ENCODE measurements around the gene BCAR1. TPM values are rescaled to one million over a fixed set of nuclear protein-coding genes. Genes with fewer than 3 reads are reported as not detected.

Gene BCAR1
- polyA plus RNA-seq, 1 donor (not counting 4 experiments of a cell fraction or from before 2014, with no cell fraction given) = 17.8 TPM

DNA sequence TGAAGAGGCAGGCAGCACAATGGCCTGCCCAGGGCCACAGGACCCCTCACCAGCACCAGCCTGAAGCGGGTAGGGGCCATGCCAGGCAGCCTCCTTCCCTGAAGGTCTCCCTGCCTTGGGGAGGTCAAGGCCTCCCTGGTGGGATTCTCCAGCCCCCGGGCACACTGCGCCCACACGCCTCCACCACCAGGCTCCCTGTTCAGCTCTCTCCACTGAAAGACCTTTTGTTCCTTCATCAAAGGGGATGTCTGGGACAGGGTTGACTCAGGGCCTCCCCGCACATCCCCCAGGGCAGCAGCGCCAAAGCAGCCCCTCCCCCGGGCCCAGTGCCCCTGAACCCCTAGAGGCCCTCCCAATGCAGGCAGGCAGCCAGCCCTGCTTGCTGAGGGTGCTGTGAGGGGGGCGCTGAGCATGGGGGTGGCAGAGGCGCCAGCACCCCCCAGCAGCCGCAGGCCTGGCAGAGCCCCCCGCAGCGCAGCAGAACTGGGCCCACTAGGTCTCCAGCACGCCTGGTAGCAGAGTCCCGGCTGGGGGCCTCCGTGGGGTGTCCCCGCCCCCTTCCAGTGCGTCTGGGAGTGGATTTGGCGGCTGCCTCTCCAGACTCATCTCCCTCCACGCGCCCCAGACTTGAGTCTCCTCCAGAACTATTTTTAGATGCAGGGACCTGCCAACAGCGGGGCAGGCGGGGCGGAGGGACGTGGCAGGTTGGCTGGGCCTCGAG, 13.1 kb downstream of the BCAR1 start:
- H3K27ac ChIP-seq (ENCODE audit: control insufficient read depth, insufficient read depth, low read length) = peak overlapping the region; percentile 40
- H3K79me2 ChIP-seq (ENCODE audit: control insufficient read depth, insufficient read depth, low read length) = peaks cover 90% of the 10 kb centered on the region
- peaks cover 27% of the 10 kb centered on the region for H3K4me1 ChIP-seq (ENCODE audit: control insufficient read depth, extremely low read depth, insufficient read depth, low read length)
- H4K20me1 ChIP-seq (ENCODE audit: control insufficient read depth, extremely low read depth, insufficient read depth, low read length) = peaks cover 12% of the 10 kb centered on the region
- no peaks in the 10 kb centered on the region for H3K9me1 ChIP-seq (ENCODE audit: control insufficient read depth, extremely low read depth, insufficient read depth, low read length)
- dilution Hi-C loops (cut with MboI; ENCODE audit: extremely low pct_ligation_motif_present, low sequenced_read_pairs) = loop anchor here (25.0 kb wide), 1 partner anchor 149 kb away; no protein-coding TSS in a partner anchor
- H3K27me3 ChIP-seq (ENCODE audit: control insufficient read depth, extremely low read depth, insufficient read depth, low read length) = no peaks in the 10 kb centered on the region
- FAIRE-seq (no peak), DNase-seq (ENCODE audit: low read depth, low spot score) (no peak)
- TF ChIP-seq, protein P1, sequence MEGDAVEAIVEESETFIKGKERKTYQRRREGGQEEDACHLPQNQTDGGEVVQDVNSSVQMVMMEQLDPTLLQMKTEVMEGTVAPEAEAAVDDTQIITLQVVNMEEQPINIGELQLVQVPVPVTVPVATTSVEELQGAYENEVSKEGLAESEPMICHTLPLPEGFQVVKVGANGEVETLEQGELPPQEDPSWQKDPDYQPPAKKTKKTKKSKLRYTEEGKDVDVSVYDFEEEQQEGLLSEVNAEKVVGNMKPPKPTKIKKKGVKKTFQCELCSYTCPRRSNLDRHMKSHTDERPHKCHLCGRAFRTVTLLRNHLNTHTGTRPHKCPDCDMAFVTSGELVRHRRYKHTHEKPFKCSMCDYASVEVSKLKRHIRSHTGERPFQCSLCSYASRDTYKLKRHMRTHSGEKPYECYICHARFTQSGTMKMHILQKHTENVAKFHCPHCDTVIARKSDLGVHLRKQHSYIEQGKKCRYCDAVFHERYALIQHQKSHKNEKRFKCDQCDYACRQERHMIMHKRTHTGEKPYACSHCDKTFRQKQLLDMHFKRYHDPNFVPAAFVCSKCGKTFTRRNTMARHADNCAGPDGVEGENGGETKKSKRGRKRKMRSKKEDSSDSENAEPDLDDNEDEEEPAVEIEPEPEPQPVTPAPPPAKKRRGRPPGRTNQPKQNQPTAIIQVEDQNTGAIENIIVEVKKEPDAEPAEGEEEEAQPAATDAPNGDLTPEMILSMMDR (optimal IDR thresholded peaks at IDR 0.05 in 1 of 3, IDR thresholded peaks at IDR 0.05 in 1 of 3, conservative IDR thresholded peaks at IDR 0.05 in 1 of 3; ENCODE audit: extremely low read depth in 1 of 3, insufficient read depth in 2 of 3, low read length in 3 of 3) = no peak
- no peak for TF ChIP-seq EZH2 (IDR thresholded peaks at IDR 0.05; ENCODE audit: low read length)
- peak overlapping the region; percentile 17 for H3K4me2 ChIP-seq (ENCODE audit: control insufficient read depth, extremely low read depth, insufficient read depth, low read depth, low read length)
- peaks cover 50 to 63% of the 10 kb centered on the region in 2 experiments for H3K36me3 ChIP-seq (ENCODE audit: control insufficient read depth in 2 of 2, extremely low read depth in 1 of 2, insufficient read depth in 2 of 2, low read length in 2 of 2)
- H2AFZ ChIP-seq (ENCODE audit: control insufficient read depth, low read length) = no peak overlapping the region
- H3K9me3 ChIP-seq (ENCODE audit: control insufficient read depth, low read depth, low read length) = no peaks in the 10 kb centered on the region
- no peak overlapping the region for H3K4me3 ChIP-seq (ENCODE audit: control insufficient read depth in 2 of 3, extremely low read depth in 1 of 3, insufficient read depth in 2 of 3, low read depth in 1 of 3, low read length in 3 of 3)
- H3K9ac ChIP-seq (ENCODE audit: control insufficient read depth, extremely low read depth, insufficient read depth, low read length) = peak overlapping the region; percentile 41

DNA sequence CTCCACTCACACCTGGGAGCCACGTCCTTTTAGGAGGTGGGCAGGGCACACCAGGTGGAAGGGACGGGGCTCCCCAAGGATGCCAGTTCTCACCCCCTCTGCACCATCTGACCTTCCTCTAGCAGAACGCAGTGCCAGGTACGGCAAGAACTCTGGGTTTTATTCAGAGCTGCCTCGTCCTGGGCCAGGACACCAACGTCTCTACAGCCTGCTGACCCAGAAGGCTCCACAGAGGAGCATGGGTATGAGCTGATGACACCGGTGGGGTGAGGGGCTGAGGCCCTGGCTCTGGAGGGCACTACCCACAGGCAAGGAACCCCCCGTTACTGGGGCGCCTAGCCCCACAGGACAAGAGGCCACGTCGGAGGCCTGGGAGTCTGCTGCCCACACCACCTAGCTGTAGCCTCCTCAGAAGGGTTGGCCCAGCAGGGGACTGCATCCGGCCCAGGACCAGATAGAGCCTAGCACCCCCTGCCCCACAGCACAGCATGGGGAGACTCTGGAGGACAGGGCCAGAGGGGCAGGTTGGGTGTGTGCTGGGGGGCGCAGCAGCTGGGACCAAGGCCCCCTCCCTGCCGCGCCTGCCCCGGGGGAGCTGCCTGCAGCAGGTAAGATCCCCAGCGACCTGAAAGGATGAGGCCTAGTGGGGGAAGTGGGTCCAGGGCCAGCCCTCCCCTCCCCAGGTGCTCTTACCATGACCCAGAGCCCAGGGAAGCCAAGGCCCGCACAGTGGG, 13.9 kb downstream of the BCAR1 start:
- H3K4me2 ChIP-seq (ENCODE audit: control insufficient read depth, extremely low read depth, insufficient read depth, low read depth, low read length) = no peak overlapping the region
- no peak overlapping the region for H3K9ac ChIP-seq (ENCODE audit: control insufficient read depth, extremely low read depth, insufficient read depth, low read length)
- TF ChIP-seq, protein P1 (optimal IDR thresholded peaks at IDR 0.05 in 1 of 3, IDR thresholded peaks at IDR 0.05 in 1 of 3, conservative IDR thresholded peaks at IDR 0.05 in 1 of 3; ENCODE audit: extremely low read depth in 1 of 3, insufficient read depth in 2 of 3, low read length in 3 of 3) = no peak
- no peak for TF ChIP-seq EZH2 (IDR thresholded peaks at IDR 0.05; ENCODE audit: low read length)
- no peak overlapping the region for H3K27ac ChIP-seq (ENCODE audit: control insufficient read depth, insufficient read depth, low read length)
- peaks cover 27% of the 10 kb centered on the region for H3K4me1 ChIP-seq (ENCODE audit: control insufficient read depth, extremely low read depth, insufficient read depth, low read length)
- DNase-seq (ENCODE audit: low read depth, low spot score) = no peak
- no peak overlapping the region for H3K4me3 ChIP-seq (ENCODE audit: control insufficient read depth in 2 of 3, extremely low read depth in 1 of 3, insufficient read depth in 2 of 3, low read depth in 1 of 3, low read length in 3 of 3)
- dilution Hi-C loops (cut with MboI; ENCODE audit: extremely low pct_ligation_motif_present, low sequenced_read_pairs) = loop anchor here (25.0 kb wide), 1 partner anchor 150 kb away; no protein-coding TSS in a partner anchor
- H3K9me1 ChIP-seq (ENCODE audit: control insufficient read depth, extremely low read depth, insufficient read depth, low read length) = no peaks in the 10 kb centered on the region
- no peak for FAIRE-seq
- no peaks in the 10 kb centered on the region for H3K27me3 ChIP-seq (ENCODE audit: control insufficient read depth, extremely low read depth, insufficient read depth, low read length)
- no peaks in the 10 kb centered on the region for H3K9me3 ChIP-seq (ENCODE audit: control insufficient read depth, low read depth, low read length)
- H2AFZ ChIP-seq (ENCODE audit: control insufficient read depth, low read length) = no peak overlapping the region
- H4K20me1 ChIP-seq (ENCODE audit: control insufficient read depth, extremely low read depth, insufficient read depth, low read length) = peaks cover 9% of the 10 kb centered on the region
- peaks cover 47 to 59% of the 10 kb centered on the region in 2 experiments for H3K36me3 ChIP-seq (ENCODE audit: control insufficient read depth in 2 of 2, extremely low read depth in 1 of 2, insufficient read depth in 2 of 2, low read length in 2 of 2)
- H3K79me2 ChIP-seq (ENCODE audit: control insufficient read depth, insufficient read depth, low read length) = peaks cover 85% of the 10 kb centered on the region

All from keratinocyte (primary cell).